DOHH2 (cell line): ENCODE measurements around the gene FANK1.

Experiments
- H3F3A ChIP-seq: fragments of 200-600 bp; sonication (generic), shearing (Covaris generic); 2 replicates; pipeline ENCODE4 v1.6.0; 2016; ENCODE audit warnings: antibody characterized with exemption, mild to moderate bottlenecking; ENCODE audit not compliant: control insufficient read depth, insufficient read depth
- H3K27ac ChIP-seq: fragments of 200-600 bp; sonication (generic); 2 replicates; pipeline ENCODE4 v1.5.1; 2014; ENCODE audit warnings: low read depth, mild to moderate bottlenecking, low read length, moderate library complexity
- H3K27me3 ChIP-seq: fragments of 200-600 bp; sonication (generic); 2 replicates; pipeline ENCODE4 v1.6.1; 2014; ENCODE audit warnings: mild to moderate bottlenecking, low read length, mixed read lengths; ENCODE audit not compliant: control insufficient read depth
- H3K36me3 ChIP-seq: fragments of 200-600 bp; sonication (generic); 2 replicates; pipeline ENCODE4 v1.6.1; 2014; ENCODE audit warnings: mild to moderate bottlenecking, low read length, moderate library complexity, mixed read lengths; ENCODE audit not compliant: control insufficient read depth
- H3K4me1 ChIP-seq: fragments of 200-600 bp; sonication (generic); 2 replicates; pipeline ENCODE4 v1.6.1; 2014; ENCODE audit warnings: mild to moderate bottlenecking, low read length, mixed read lengths; ENCODE audit not compliant: control insufficient read depth
- H3K4me2 ChIP-seq: fragments of 200-600 bp; sonication (generic); 2 replicates; pipeline ENCODE4 v1.6.0; 2014; ENCODE audit warnings: mild to moderate bottlenecking, low read length, moderate library complexity
- H3K4me3 ChIP-seq: fragments of 200-600 bp; sonication (generic); 2 replicates; pipeline ENCODE4 v1.5.1; 2014; ENCODE audit warnings: mild to moderate bottlenecking, low read length, mixed read lengths
- H3K79me2 ChIP-seq: fragments of 200-600 bp; sonication (generic); 2 replicates; pipeline ENCODE4 v1.6.1; 2014; ENCODE audit warnings: mild to moderate bottlenecking, low read length, mixed read lengths; ENCODE audit not compliant: control insufficient read depth
- H3K9me2 ChIP-seq: fragments of 200-600 bp; sonication (generic); replicated peaks from 2 replicates; pipeline ENCODE4 v1.6.1; 2014; ENCODE audit warnings: mild to moderate bottlenecking, low read length, mixed read lengths; ENCODE audit not compliant: control insufficient read depth
- H3K9me3 ChIP-seq: fragments of 200-600 bp; sonication (generic); 2 replicates; pipeline ENCODE4 v1.6.1; 2014; ENCODE audit warnings: antibody characterized with exemption, low read length, mixed read lengths; ENCODE audit not compliant: control insufficient read depth, insufficient read depth
- H4K20me1 ChIP-seq: fragments of 200-600 bp; sonication (generic); 2 replicates; pipeline ENCODE4 v1.6.0; 2014; ENCODE audit warnings: low read depth, mild to moderate bottlenecking, antibody characterized with exemption, low read length, moderate library complexity; ENCODE audit not compliant: control insufficient read depth, insufficient read depth
- EZH2phosphoT487 ChIP-seq: fragments of 200-600 bp; sonication (generic); IDR thresholded peaks from 2 replicates; pipeline ENCODE4 v1.6.1; 2017; ENCODE audit warnings: borderline replicate concordance, mild to moderate bottlenecking, antibody characterized with exemption, low read length, moderate library complexity, mixed read lengths
- TF ChIP-seq, protein P1 (sequence below): fragments of 200-600 bp; sonication (generic); IDR thresholded peaks from one replicate; pipeline ENCODE4 v1.5.1; 2014; ENCODE audit warnings: antibody characterized with exemption, mild to moderate bottlenecking, low read depth, low read length; ENCODE audit not compliant: poor library complexity, severe bottlenecking

Gene FANK1

GRCh38 chr10:125881192-125881591 is 15.2 kb upstream of the FANK1 start, which contains the start of gene DHX32:
TSS of gene DHX32 (minus strand) at chr10:125881292. CDS start at chr10:125880824, 468 bp downstream.
- H3K9me3 ChIP-seq, result peaks cover 7% of the 10 kb centered on the region; the same call in 1 of the 2 replicates
- H4K20me1 ChIP-seq, result no peaks in the 10 kb centered on the region
- H3K79me2 ChIP-seq, result no peaks in the 10 kb centered on the region
- TF ChIP-seq EZH2phosphoT487, result no peak
- TF ChIP-seq, protein P1, sequence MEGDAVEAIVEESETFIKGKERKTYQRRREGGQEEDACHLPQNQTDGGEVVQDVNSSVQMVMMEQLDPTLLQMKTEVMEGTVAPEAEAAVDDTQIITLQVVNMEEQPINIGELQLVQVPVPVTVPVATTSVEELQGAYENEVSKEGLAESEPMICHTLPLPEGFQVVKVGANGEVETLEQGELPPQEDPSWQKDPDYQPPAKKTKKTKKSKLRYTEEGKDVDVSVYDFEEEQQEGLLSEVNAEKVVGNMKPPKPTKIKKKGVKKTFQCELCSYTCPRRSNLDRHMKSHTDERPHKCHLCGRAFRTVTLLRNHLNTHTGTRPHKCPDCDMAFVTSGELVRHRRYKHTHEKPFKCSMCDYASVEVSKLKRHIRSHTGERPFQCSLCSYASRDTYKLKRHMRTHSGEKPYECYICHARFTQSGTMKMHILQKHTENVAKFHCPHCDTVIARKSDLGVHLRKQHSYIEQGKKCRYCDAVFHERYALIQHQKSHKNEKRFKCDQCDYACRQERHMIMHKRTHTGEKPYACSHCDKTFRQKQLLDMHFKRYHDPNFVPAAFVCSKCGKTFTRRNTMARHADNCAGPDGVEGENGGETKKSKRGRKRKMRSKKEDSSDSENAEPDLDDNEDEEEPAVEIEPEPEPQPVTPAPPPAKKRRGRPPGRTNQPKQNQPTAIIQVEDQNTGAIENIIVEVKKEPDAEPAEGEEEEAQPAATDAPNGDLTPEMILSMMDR, result no peak
- peaks cover 10% of the 10 kb centered on the region for H3K36me3 ChIP-seq
- no peak within 1 kb of the TSS for H3K27ac ChIP-seq
- H3K4me3 ChIP-seq, result no peak within 1 kb of the TSS
- no peaks in the 10 kb centered on the region for H3K27me3 ChIP-seq
- no peaks in the 10 kb centered on the region for H3F3A ChIP-seq
- no peaks in the 10 kb centered on the region; the same call in 1 of the 2 replicates for H3K9me2 ChIP-seq
- no peak within 1 kb of the TSS for H3K4me2 ChIP-seq
- no peaks in the 10 kb centered on the region for H3K4me1 ChIP-seq

DNA sequence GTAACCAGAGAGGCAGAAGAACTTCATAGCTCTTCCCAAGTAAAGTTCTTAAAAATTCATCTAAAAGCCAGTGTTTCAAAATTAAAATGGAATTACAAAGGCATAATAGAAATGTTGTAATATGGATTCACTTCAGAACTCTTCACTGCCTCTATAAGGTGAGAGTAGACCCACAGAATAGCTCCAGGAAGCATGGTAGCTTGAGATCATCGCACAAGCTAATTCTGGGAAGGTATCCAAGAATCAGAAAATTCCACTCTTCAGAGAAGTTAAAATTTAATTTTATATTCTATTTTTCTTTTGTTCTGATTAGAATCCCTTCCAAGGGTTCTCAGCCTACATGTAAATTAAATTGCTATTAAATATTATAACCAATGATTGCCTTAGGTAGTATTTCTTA is 13.8 kb upstream of the FANK1 start:
- no peaks in the 10 kb centered on the region for H3F3A ChIP-seq
- no peaks in the 10 kb centered on the region for H4K20me1 ChIP-seq
- H3K4me2 ChIP-seq, result no peak overlapping the region
- TF ChIP-seq, protein P1, result no peak
- TF ChIP-seq EZH2phosphoT487, result no peak
- no peaks in the 10 kb centered on the region; the same call in 1 of the 2 replicates for H3K9me2 ChIP-seq
- H3K4me3 ChIP-seq, result no peak overlapping the region
- no peaks in the 10 kb centered on the region for H3K4me1 ChIP-seq
- no peak overlapping the region for H3K27ac ChIP-seq
- no peaks in the 10 kb centered on the region for H3K27me3 ChIP-seq
- no peaks in the 10 kb centered on the region for H3K79me2 ChIP-seq
- no peaks in the 10 kb centered on the region for H3K9me3 ChIP-seq
- H3K36me3 ChIP-seq, result peaks cover 4% of the 10 kb centered on the region; the same call in 1 of the 2 replicates

DNA sequence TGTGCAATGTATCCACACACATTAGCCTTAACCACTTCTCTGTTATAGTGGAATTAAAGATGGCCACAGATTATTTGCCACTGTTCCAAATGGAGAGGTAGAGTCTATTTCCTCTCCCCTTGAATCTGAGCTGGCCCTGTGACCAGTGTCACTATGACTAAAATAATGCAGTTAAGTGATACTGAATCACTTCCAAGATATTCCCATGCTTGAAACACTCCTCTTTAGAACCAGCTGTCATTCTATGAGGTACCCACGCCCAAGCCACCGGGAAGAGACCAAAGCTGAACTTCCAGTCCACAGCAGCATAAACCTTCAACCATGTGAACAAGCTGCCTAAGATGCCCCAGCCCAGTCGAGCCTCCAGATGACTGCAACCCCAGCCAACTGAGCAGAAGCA is 13.2 kb upstream of the FANK1 start:
- Histone ChIP-seq H3K4me3 (no peak overlapping the region), H3K27ac (no peak overlapping the region), H3K9me3 (no peaks in the 10 kb centered on the region), H3K36me3 (peaks cover 4% of the 10 kb centered on the region; the same call in 1 of the 2 replicates), H3K4me1 (no peaks in the 10 kb centered on the region), H3K79me2 (no peaks in the 10 kb centered on the region), H4K20me1 (no peaks in the 10 kb centered on the region), H3F3A (no peaks in the 10 kb centered on the region), H3K27me3 (no peaks in the 10 kb centered on the region), H3K9me2 (no peaks in the 10 kb centered on the region; the same call in 1 of the 2 replicates), H3K4me2 (no peak overlapping the region)
- TF ChIP-seq EZH2phosphoT487, result no peak
- TF ChIP-seq, protein P1, result no peak
